Nucleus accumbens (tissue), 56 donors: ENCODE measurements around the gene TARDBP.
A peak's percentile ranks its signal among the peaks of the same experiment; 100 is the strongest.
"Not testable (repeated sequence)": the region's sequence is repeated elsewhere in the genome, so short reads cannot be mapped to it uniquely, and the experiment has no call there.

Experiments used
- DNase-seq, 56 donors: peaks; one replicate each; lab custom pipeline; 2025; lab: John Stamatoyannopoulos, UW

TARDBP gene

DNA sequence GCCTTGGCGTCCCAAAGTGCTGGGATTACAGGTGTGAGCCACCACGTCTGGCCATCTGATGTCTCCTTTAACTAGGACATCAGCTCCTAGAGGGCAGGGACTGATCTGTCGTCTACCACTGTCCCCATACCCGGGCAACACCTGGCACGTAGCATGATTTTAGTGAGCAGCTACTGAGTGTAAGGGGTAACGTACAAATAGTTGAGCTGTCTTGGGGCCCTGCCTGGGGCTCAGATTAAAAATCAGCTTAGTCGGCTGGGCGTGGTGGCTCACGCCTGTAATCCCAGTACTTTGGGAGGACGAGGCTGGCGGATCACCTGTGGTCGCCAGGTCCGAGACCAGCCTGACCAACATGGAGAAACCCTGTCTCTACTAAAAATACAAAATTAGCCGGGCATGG is 45.6 kb downstream of the TARDBP start:
- no peak for DNase-seq

- no peak for DNase-seq
Observed at GRCh38 chr1:11058595-11059154, 46.2 kb downstream of the TARDBP start.

- DNase-seq: peak in 1 of 56 donors; percentile 39
Observed at GRCh38 chr1:11059155-11059967, 46.9 kb downstream of the TARDBP start.

- DNase-seq: peak in 55 of 56 donors; percentile 40 to 94 (median 83)
Observed at GRCh38 chr1:11059968-11060830, 47.7 kb downstream of the TARDBP start, which contains the start of gene SRM. SRM (minus strand) TSS chr1:11060018; CDS start chr1:11059943, 75 bp downstream.

- no peak for DNase-seq
Observed at GRCh38 chr1:11061652-11062365, 49.4 kb downstream of the TARDBP start.

DNA sequence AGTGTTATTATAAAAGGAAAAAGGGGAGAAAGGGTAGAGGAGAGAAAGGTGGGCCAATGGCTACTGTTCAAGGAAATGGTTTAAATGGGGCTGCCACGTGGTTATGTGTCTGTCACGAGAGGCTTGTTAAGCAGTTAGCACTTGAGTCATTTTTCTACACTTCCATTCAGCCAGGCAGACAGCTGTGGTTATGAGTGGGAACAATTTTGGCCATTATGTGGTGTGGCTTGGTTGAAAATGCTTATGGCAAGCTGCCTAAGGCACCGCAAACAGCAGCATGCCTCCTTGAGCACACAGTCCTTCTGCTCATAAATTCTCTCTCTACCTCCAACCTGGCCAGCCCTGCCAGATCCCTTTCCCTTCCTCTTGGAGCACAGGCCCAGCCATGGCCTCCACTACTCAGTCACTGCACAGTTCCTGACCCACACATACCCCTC is 50.5 kb downstream of the TARDBP start:
- DNase-seq: no peak

- DNase-seq: not testable (repeated sequence)
Observed at GRCh38 chr1:11063937-11064537, 51.6 kb downstream of the TARDBP start.

DNA sequence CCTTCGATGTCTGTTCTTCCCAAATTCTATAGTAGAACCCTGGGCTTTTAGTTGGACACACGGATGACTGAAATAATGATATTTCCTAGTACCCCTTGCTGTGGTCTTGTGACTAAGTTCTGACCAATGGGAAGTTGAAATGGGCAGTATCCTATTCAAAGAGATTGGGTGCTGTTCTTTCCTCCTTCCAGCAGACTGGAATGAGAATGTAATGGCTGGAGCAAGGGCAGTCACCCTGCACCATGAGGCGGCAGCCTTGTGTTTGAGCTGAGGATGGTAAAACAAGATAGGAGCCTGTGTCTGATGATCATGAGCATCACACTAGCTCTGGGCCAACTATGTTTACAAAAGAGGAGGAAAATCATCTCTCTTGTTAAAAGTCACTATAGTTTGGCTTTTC is 52.5 kb downstream of the TARDBP start:
- no peak for DNase-seq

DNA sequence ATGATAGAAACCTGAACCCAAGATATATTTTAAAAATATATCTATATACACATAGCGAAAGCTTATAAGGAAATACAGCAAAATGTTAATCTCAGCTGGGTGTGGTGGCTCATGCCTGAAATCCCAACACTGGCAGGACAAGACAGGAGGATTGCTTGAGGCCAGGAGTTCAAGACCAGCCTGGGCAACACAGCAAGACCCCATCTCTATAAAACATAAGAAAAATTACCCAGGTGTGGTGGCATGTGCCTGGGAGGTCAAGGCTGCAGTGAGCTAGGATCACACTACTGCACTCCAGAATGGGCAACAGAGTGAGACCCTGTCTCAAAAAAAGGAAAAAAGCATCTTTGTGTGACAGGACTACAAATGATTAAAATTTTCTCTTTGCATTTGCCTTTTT is 53.3 kb downstream of the TARDBP start:
- DNase-seq: no peak

- DNase-seq: peak in 11 of 56 donors; percentile 9 to 59 (median 41)
Observed at GRCh38 chr1:11067716-11068599, 55.5 kb downstream of the TARDBP start.

DNA sequence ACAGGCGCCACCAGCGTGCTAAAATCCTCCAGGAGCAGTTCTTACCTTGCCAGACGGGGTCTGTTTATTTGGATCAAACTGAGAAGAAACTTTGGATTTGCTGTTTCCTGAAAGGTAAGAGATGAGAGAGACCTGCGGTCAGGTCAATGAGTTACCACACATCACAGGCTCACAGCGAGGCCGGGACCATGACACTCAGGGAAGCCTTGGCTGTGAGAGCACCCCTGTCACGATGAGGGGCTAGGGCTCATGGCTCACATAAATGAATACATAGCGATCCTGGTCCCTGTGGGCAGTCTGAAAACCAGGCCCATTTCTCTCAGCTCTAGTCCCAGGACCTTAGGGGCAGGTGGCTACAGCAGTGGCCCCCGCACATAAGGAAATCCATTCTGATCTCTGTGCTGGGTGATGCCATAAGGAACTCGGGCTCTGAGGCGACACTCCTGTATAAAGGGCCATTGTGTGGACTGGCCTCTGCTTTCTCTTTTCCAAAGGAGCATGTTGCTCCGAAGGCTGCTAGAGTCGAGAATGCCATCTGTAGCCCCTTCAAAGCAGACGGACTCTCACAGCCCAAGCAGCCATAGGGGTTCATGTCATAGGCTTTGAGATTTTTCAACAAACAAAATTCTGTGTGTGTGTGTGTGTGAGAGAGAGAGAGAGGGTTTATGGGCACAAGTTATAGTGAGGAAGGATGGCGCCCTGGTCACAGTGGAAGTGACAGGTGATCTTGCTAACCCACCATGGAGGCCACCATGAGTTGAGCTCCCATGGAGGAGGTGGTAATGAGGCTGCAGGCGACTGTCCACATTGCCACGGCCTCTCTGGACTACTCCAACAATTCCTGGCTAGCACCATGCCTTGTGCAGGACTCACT is 56.4 kb downstream of the TARDBP start:
- DNase-seq: no peak

DNA sequence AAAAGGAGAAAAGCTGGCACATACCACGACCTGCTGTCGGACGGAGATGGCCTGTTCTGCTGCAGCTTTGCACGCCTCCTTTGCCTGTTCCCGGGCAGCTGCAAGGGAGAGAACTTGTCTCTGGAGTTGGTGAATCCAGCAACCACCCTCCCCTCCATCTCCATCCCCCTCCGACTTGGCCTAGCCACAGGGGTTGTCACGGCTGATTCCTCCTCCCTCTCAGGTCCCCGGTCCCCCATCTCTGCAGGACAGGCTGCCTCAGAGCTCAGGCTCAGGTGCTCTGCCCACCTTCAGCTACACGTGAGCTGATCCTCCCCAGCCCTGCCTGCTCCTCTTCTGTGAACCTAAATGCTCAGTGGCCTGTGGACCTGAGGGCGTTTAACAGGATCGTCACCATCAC is 58.4 kb downstream of the TARDBP start:
- no peak for DNase-seq

GRCh38 chr1:11071463-11072215 is 59.2 kb downstream of the TARDBP start:
- DNase-seq: no peak

DNA sequence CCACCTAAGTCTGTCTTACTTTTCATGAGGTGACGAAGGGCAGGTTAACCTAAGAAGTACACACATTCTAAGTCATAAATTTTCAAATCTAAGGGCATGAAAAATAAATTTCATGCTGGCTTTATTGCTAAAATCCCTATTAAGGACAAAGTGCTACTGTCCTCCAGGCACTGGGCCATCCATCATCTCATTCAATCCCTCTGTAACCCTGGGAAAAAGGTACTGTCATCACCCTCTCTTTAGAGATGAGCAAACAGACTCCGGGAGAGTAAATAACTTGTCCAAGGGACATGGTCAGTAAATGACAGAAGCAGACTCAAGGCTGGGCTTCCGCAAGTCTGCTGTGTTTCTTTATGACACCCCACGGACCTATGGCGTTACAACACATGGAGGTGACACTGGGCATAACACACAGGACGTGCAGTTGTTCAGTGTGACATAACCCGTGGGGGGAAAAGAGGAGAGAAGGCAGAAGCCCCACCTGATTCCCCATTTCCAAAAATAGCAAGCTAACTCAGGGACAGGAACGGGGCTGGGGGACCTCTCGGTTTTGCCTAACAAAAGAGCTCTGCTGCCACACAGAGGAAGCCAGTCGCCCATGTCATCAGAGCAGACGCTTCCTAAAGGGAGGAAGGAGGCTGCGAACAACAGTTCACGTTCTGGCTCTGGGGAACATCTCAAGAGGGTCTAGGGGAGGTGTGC is 59.9 kb downstream of the TARDBP start:
- peak in 1 of 56 donors; percentile 41 for DNase-seq

DNA sequence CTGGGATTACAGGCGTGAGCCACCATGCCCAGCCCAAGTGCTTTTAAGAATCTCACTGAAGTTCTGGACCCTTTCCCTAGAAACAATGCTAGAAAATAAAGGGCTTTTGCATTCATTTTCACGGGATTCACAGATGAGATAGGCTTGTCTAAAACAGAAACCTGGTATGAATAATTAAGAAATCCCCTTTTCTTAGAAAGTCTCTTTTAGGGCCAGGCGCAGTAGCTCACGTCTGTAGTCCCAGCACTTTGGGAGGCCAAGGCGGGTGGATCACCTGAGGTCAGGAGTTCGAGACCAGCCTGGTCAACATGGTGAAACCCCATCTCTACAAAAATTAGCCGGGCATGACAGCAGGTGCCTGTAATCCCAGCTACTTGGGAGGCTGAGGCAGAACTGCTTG is 60.9 kb downstream of the TARDBP start:
- DNase-seq: not testable (repeated sequence)
